H7 (cell line): ENCODE measurements around the gene CHSY3. TPM values are rescaled to one million over a fixed set of nuclear protein-coding genes. Genes with fewer than 3 reads are reported as not detected.

Source experiments
- DNase-seq: peaks from one replicate; pipeline ENCODE4 v3.0.0; 2012
- H3K27me3 ChIP-seq: 2 replicates; pipeline ENCODE4 v1.6.0; 2011; ENCODE audit warnings: mild to moderate bottlenecking, low read length; ENCODE audit not compliant: control insufficient read depth, insufficient read depth
- H3K36me3 ChIP-seq: replicated peaks from 2 replicates; pipeline ENCODE4 v1.5.1; 2011; ENCODE audit warnings: low read length; ENCODE audit not compliant: control insufficient read depth, insufficient read depth
- H3K4me3 ChIP-seq: 2 replicates; pipeline ENCODE4 v1.5.1; 2011; ENCODE audit warnings: low read depth, mild to moderate bottlenecking, control low read depth, low read length, moderate library complexity; ENCODE audit not compliant: insufficient read depth
- total RNA-seq: library from RNA; depleted of rRNA; stranded (reverse); fragments of >200 nt; shearing (Covaris generic); gene quantifications from 2 replicates; pipeline ENCODE4 v1.2.3, GENCODE V29; 2014; rRNA removed

Gene CHSY3
- total RNA-seq, 1 experiment from 2014 or later, result 0.55 TPM

DNA sequence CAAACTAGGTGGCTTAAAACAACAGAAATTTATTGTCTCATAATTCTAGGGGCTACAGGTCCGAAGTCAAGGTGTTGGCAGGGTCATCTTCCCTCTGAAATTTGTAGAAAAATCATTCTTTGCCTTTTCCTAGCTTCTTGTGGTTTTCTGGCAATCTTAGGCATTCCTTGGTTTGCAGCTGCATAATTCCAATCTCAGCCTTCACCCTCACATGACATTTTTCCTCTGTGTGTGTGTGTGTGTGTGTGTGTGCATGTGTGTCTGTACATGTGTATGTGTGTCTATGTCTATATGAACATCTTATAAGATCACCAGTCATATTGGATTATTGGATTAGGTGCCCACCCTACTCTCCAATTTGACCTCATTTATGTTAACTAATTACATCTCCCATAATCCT, 330.6 kb downstream of the CHSY3 start:
- Histone ChIP-seq H3K27me3 (no peaks in the 10 kb centered on the region), H3K4me3 (no peak overlapping the region), H3K36me3 (no peaks in the 10 kb centered on the region)
- DNase-seq, result no peak

Other genes with a start within 250 kb of the CHSY3 start
- not detected in 2 replicates for gene MINAR2, start 156.4 kb upstream of the CHSY3 start, total RNA-seq